Stimulated activated CD8-positive, alpha-beta memory T cell treated with anti-CD3 and anti-CD28 coated beads, Interleukin-2, amount 100 ng/mL, for 48 hours (primary cell): ENCODE measurements around the gene GRIN3B.
"Not testable (repeated sequence)": the region's sequence is repeated elsewhere in the genome, so short reads cannot be mapped to it uniquely, and the experiment has no call there.

Experiments
- DNase-seq, 2 donors: peaks; one replicate each; pipeline ENCODE4 v3.0.0-alpha.2; 2020; ENCODE audit warnings: low read depth in 2 of 2

GRIN3B gene

GRCh38 chr19:1000095-1000494, at the start of gene GRIN3B:
Gene GRIN3B, plus strand, starts transcription at chr19:1000419. Its CDS starts 19 bp downstream, at chr19:1000438.
- peak; percentile 61 to 68 for DNase-seq

GRCh38 chr19:952049-952679, 48.1 kb upstream of the GRIN3B start:
- no peak for DNase-seq

GRCh38 chr19:952680-953444, 47.4 kb upstream of the GRIN3B start:
- DNase-seq: no peak

GRCh38 chr19:953445-954271, 46.6 kb upstream of the GRIN3B start:
- no peak for DNase-seq

GRCh38 chr19:954272-954671, 45.9 kb upstream of the GRIN3B start:
- no peak for DNase-seq

- no peak for DNase-seq
These were observed 45.3 kb upstream of the GRIN3B start for GRCh38 chr19:954672-955494.

GRCh38 chr19:955803-956765, 44.1 kb upstream of the GRIN3B start:
- DNase-seq: no peak

GRCh38 chr19:956766-957440, 43.3 kb upstream of the GRIN3B start:
- no peak for DNase-seq

- DNase-seq: not testable (repeated sequence)
These were observed 42.6 kb upstream of the GRIN3B start for GRCh38 chr19:957578-957977.

GRCh38 chr19:958967-959855, 41.0 kb upstream of the GRIN3B start:
- DNase-seq: peak; percentile 33 to 37

GRCh38 chr19:960020-960419, 40.2 kb upstream of the GRIN3B start:
- DNase-seq: no peak

- DNase-seq: no peak
These were observed 39.6 kb upstream of the GRIN3B start for GRCh38 chr19:960601-960938.

GRCh38 chr19:961866-962620, 38.2 kb upstream of the GRIN3B start:
- DNase-seq: no peak

GRCh38 chr19:962683-963400, 37.4 kb upstream of the GRIN3B start:
- DNase-seq: no peak

- DNase-seq: no peak
These were observed 36.7 kb upstream of the GRIN3B start for GRCh38 chr19:963486-963951.

- DNase-seq: no peak
These were observed 36.1 kb upstream of the GRIN3B start for GRCh38 chr19:964116-964520.
